ENCODE measurements around the gene RCSD1. TPM values are rescaled to one million over a fixed set of nuclear protein-coding genes. Genes with fewer than 3 reads are reported as not detected.

RCSD1 gene
- total and polyA plus RNA-seq, 10 of the 15 experiments (the other 5 are each of a cell fraction or from before 2014, with no cell fraction given), result 11.4 to 78.3 (median 71.6) TPM

- Histone ChIP-seq H3K27ac (ENCODE audit: control insufficient read depth, insufficient read depth) (peak overlapping the region; percentile 55), H3K9ac (ENCODE audit: control insufficient read depth, insufficient read depth, low read length) (no peak overlapping the region; the same call in 1 of the 2 replicates), H3K4me3 (peak overlapping the region; percentile 4; the same call in 1 of the 2 replicates), H3K79me2 (ENCODE audit: control insufficient read depth, insufficient read depth, low read length) (no peaks in the 10 kb centered on the region), H2AFZ (ENCODE audit: control insufficient read depth, low read depth, low read length) (peak overlapping the region; percentile 94), H3K36me3 (ENCODE audit: control insufficient read depth in 2 of 2, insufficient read depth in 2 of 2, low read length in 1 of 2) (no peaks in the 10 kb centered on the region), H3K9me3 (replicated peaks; ENCODE audit: control insufficient read depth, insufficient read depth, low read length) (no peaks in the 10 kb centered on the region; the same call in 1 of the 3 replicates), H4K20me1 (ENCODE audit: control insufficient read depth, insufficient read depth) (no peaks in the 10 kb centered on the region), H3K27me3 (replicated peaks in 1 of 2; ENCODE audit: control insufficient read depth in 2 of 2, insufficient read depth in 2 of 2, low read length in 1 of 2) (no peaks in the 10 kb centered on the region), H3K4me1 (ENCODE audit: control insufficient read depth, insufficient read depth, low read length) (peaks cover 31% of the 10 kb centered on the region), H3K4me2 (ENCODE audit: control insufficient read depth, insufficient read depth) (peak overlapping the region; percentile 78)
- BruUV-seq (replicated peaks), result no TSS peak
- FAIRE-seq (peak; percentile 83), ATAC-seq (peak; percentile 93), DNase-seq (ENCODE audit: low read depth, low spot score) (peak; percentile 79)
- RAD21 ChIA-PET (ENCODE audit: unreplicated experiment), result interaction anchor here (0.7 to 5.5 kb wide), 33 partner anchors 9 to 482 kb away, joined by 3 to 182 read pairs (median 6); partner anchors contain the start of genes CREG1 and RCSD1
- POLR2A ChIA-PET, result interaction anchor here (0.5 to 3.1 kb wide), 10 partner anchors 17 to 108 kb away, joined by 3 to 28 read pairs (median 7); partner anchors contain the start of gene RCSD1
- intact Hi-C loops (cut with micrococcal nuclease; ENCODE audit: unreplicated experiment), result loop anchor here (1.0 to 10.0 kb wide), 5 partner anchors 31 to 335 kb away; partner anchors contain the start of genes DCAF6 and MPC2
- CTCF ChIA-PET, result interaction anchor here (0.7 to 5.7 kb wide), 46 partner anchors 9 to 805 kb away, joined by 3 to 255 read pairs (median 5); partner anchors contain the start of genes CREG1 and POU2F1
- WGBS (ENCODE audit: insufficient coverage, insufficient replicate concordance, low lambda C conversion rate, missing lambda C conversion rate), result 1% methylated on average over 5 of the region's 5 CpGs
- in situ Hi-C loops (cut with MboI), result loop anchor here (5.0 kb wide), 1 partner anchor 87 kb away; no protein-coding TSS in a partner anchor
- SMC1A ChIA-PET (ENCODE audit: uncharacterized antibody, unreplicated experiment), result interaction anchor here (0.7 to 7.4 kb wide), 34 partner anchors 9 to 482 kb away, joined by 3 to 215 read pairs (median 5); no protein-coding TSS in a partner anchor
- no peak for TF ChIP-seq LARP7 (IDR thresholded peaks at IDR 0.05)
- TF ChIP-seq RB1 (IDR thresholded peaks at IDR 0.05; ENCODE audit: borderline replicate concordance), result no peak
- no peak for TF ChIP-seq BCL3 (IDR thresholded peaks at IDR 0.05; ENCODE audit: borderline replicate concordance, insufficient read depth, low read depth, low read length, poor library complexity, severe bottlenecking)
- no peak for TF ChIP-seq NR2C1 (IDR thresholded peaks at IDR 0.05)
- no peak for TF ChIP-seq SRF (IDR thresholded peaks at IDR 0.05; ENCODE audit: low read depth in 2 of 2, low read length in 2 of 2)
- TF ChIP-seq GABPA (IDR thresholded peaks at IDR 0.05; ENCODE audit: low read depth), result no peak
- TF ChIP-seq HDGF (IDR thresholded peaks at IDR 0.05), result no peak
- no peak for TF ChIP-seq CBFB (IDR thresholded peaks at IDR 0.05; ENCODE audit: low read depth)
- peak; percentile 90; the same call in 2 of the 3 replicates for TF ChIP-seq POU2F2 (IDR thresholded peaks at IDR 0.05; ENCODE audit: borderline replicate concordance, low read depth, low read length)
- TF ChIP-seq MTA3 (IDR thresholded peaks at IDR 0.05; ENCODE audit: borderline replicate concordance, low read length), result no peak
- TF ChIP-seq EED (IDR thresholded peaks at IDR 0.05; ENCODE audit: low read depth), result no peak
- TF ChIP-seq ZSCAN29 (IDR thresholded peaks at IDR 0.05), result no peak
- TF ChIP-seq PBX3 (IDR thresholded peaks at IDR 0.05; ENCODE audit: insufficient replicate concordance, low read depth, low read length), result no peak
- no peak for TF ChIP-seq RAD51 (IDR thresholded peaks at IDR 0.05)
- TF ChIP-seq PKNOX1 (IDR thresholded peaks at IDR 0.05), result no peak
- TF ChIP-seq MAX (IDR thresholded peaks at IDR 0.05; ENCODE audit: low read depth, low read length), result no peak
- TF ChIP-seq POLR2AphosphoS2 (IDR thresholded peaks at IDR 0.05; ENCODE audit: low read depth, low read length), result no peak
Observed at GRCh38 chr1:167599957-167600581, 30.0 kb upstream of the RCSD1 start.

All from GM12878 (cell line).